ENCODE measurements around the gene NECAP2.
"Not testable (repeated sequence)": the region's sequence is repeated elsewhere in the genome, so short reads cannot be mapped to it uniquely, and the experiment has no call there.

NECAP2 gene

DNA sequence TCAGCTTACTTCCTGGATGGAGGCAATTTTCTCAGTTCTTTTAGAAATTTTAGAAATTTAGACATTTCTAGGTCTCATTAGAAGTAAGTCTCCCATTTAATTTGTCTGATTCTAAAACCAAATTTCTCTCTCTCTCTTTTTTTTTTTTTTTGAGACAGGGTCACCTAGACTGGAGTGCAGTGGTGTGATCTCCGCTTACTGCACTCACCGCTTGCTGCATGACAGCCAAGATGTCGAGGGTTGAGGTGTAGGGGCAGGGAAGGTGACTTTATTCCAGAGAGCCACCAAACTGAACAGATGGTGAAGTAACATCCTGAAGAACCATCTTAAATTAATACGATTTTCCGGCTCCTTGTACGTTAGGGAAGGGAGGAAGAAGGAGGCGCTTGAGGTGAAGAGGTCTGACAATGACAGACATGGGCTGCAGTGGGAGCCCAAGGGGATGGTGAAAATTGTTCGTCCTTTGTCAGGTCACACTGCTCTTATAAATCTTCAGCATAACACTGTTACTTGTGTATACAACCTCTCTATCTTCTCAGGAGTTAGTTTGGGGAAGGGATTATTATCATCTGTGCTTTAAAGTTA lies 68.4 kb downstream of the NECAP2 start:
- not testable (repeated sequence) for H3K4me3 ChIP-seq (ENCODE audit: low read depth, low read length)
- peak; percentile 38 for DNase-seq (ENCODE audit: low read depth)
- TF ChIP-seq, protein P1, sequence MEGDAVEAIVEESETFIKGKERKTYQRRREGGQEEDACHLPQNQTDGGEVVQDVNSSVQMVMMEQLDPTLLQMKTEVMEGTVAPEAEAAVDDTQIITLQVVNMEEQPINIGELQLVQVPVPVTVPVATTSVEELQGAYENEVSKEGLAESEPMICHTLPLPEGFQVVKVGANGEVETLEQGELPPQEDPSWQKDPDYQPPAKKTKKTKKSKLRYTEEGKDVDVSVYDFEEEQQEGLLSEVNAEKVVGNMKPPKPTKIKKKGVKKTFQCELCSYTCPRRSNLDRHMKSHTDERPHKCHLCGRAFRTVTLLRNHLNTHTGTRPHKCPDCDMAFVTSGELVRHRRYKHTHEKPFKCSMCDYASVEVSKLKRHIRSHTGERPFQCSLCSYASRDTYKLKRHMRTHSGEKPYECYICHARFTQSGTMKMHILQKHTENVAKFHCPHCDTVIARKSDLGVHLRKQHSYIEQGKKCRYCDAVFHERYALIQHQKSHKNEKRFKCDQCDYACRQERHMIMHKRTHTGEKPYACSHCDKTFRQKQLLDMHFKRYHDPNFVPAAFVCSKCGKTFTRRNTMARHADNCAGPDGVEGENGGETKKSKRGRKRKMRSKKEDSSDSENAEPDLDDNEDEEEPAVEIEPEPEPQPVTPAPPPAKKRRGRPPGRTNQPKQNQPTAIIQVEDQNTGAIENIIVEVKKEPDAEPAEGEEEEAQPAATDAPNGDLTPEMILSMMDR (conservative IDR thresholded peaks at IDR 0.05; ENCODE audit: low read depth, low read length) = peak; percentile 1
